ENCODE results near the gene MRPL51.

MRPL51 gene

GRCh38 chr12:6492838-6493496 lies at the start of gene MRPL51:
Gene MRPL51 (minus strand): TSS chr12:6493262. CDS start chr12:6493136, 126 bp downstream.
- peak; percentile 85 to 97 for DNase-seq (ENCODE audit: low read depth in 2 of 2)

- DNase-seq (ENCODE audit: low read depth in 2 of 2) = no peak
Observed at GRCh38 chr12:6542209-6543009, 49.3 kb upstream of the MRPL51 start.

- DNase-seq (ENCODE audit: low read depth in 2 of 2) = no peak
Observed at GRCh38 chr12:6541371-6542165, 48.5 kb upstream of the MRPL51 start.

GRCh38 chr12:6540181-6540877 lies 47.3 kb upstream of the MRPL51 start:
- DNase-seq (ENCODE audit: low read depth in 2 of 2) = no peak

GRCh38 chr12:6539707-6540134 lies 46.7 kb upstream of the MRPL51 start:
- no peak for DNase-seq (ENCODE audit: low read depth in 2 of 2)

- DNase-seq (ENCODE audit: low read depth in 2 of 2) = no peak
Observed at GRCh38 chr12:6539314-6539682, 46.2 kb upstream of the MRPL51 start.

GRCh38 chr12:6538420-6539313 lies 45.6 kb upstream of the MRPL51 start:
- no peak for DNase-seq (ENCODE audit: low read depth in 2 of 2)

GRCh38 chr12:6537580-6538419 lies 44.7 kb upstream of the MRPL51 start:
- DNase-seq (ENCODE audit: low read depth in 2 of 2) = peak; percentile 69 to 77

GRCh38 chr12:6536894-6537579 lies 44.0 kb upstream of the MRPL51 start:
- no peak for DNase-seq (ENCODE audit: low read depth in 2 of 2)

- DNase-seq (ENCODE audit: low read depth in 2 of 2) = no peak
Observed at GRCh38 chr12:6535960-6536847, 43.1 kb upstream of the MRPL51 start.

GRCh38 chr12:6535697-6535946 lies 42.6 kb upstream of the MRPL51 start:
- DNase-seq (ENCODE audit: low read depth in 2 of 2) = no peak

GRCh38 chr12:6534945-6535696 lies 42.1 kb upstream of the MRPL51 start:
- peak in 1 of 2 donors; percentile 44 for DNase-seq (ENCODE audit: low read depth in 2 of 2)

GRCh38 chr12:6534695-6534944 lies 41.6 kb upstream of the MRPL51 start:
- DNase-seq (ENCODE audit: low read depth in 2 of 2) = no peak

- DNase-seq (ENCODE audit: low read depth in 2 of 2) = peak; percentile 65 to 68
Observed at GRCh38 chr12:6533923-6534694, 41.0 kb upstream of the MRPL51 start, which contains the start of gene GAPDH. Gene GAPDH (plus strand): TSS chr12:6534517. CDS start chr12:6534833, 316 bp downstream.

- no peak for DNase-seq (ENCODE audit: low read depth in 2 of 2)
Observed at GRCh38 chr12:6533653-6533922, 40.5 kb upstream of the MRPL51 start.

- no peak for DNase-seq (ENCODE audit: low read depth in 2 of 2)
Observed at GRCh38 chr12:6532927-6533652, 40.0 kb upstream of the MRPL51 start.

Data from stimulated activated CD8-positive, alpha-beta memory T cell treated with anti-CD3 and anti-CD28 coated beads, Interleukin-7, amount 100 ng/mL, for 1 hour (primary cell).